Islet precursor cell (in vitro differentiated cells): ENCODE data around the gene TXN2.
"Not testable (repeated sequence)": the region's sequence is repeated elsewhere in the genome, so short reads cannot be mapped to it uniquely, and the experiment has no call there.

Experiments used
- DNase-seq: peaks from one replicate; pipeline ENCODE4 v3.0.0-alpha.2; 2018

Gene TXN2

GRCh38 chr22:36425977-36426523 lies 55.4 kb downstream of the TXN2 start:
- peak; percentile 87 for DNase-seq

GRCh38 chr22:36424901-36425579 lies 56.4 kb downstream of the TXN2 start:
- DNase-seq, result no peak

- not testable (repeated sequence) for DNase-seq
Measured at GRCh38 chr22:36424466-36424865, 57.0 kb downstream of the TXN2 start.

- no peak for DNase-seq
Measured at GRCh38 chr22:36423461-36424404, 57.7 kb downstream of the TXN2 start.

GRCh38 chr22:36422287-36423014 lies 59.0 kb downstream of the TXN2 start:
- no peak for DNase-seq

- no peak for DNase-seq
Measured at GRCh38 chr22:36419912-36420882, 61.2 kb downstream of the TXN2 start.

GRCh38 chr22:36419177-36419911 lies 62.1 kb downstream of the TXN2 start:
- peak; percentile 90 for DNase-seq

GRCh38 chr22:36417281-36417686 lies 64.2 kb downstream of the TXN2 start:
- peak; percentile 85 for DNase-seq
